Psoas muscle (tissue), 8 donors: ENCODE data around the gene ANTXR1. TPM values are rescaled to one million over a fixed set of nuclear protein-coding genes. Genes with fewer than 3 reads are reported as not detected.

ENCODE experiments used
- ATAC-seq, 4 donors: fragments of 200-7000 bp; cut with Tn5 transposase; one replicate each; pipeline ENCODE4 v1.9.1; 2020; ENCODE audit warnings: moderate library complexity in 3 of 4, mild to moderate bottlenecking in 2 of 4
- DNase-seq, 2 donors: peaks; one replicate each; pipeline ENCODE4 v3.0.0-alpha.2; 2020
- H3K27ac ChIP-seq: fragments of 200-600 bp; one replicate; pipeline ENCODE4 v1.8.0; 2022
- H3K27me3 ChIP-seq, 3 donors: fragments of 200-600 bp in 1 of 3; one replicate each; pipeline versions ENCODE4 v1.6.1 to v1.8.0; 2013 to 2022; ENCODE audit warnings: low read length in 2 of 3, mild to moderate bottlenecking in 2 of 3, moderate library complexity in 1 of 3; ENCODE audit not compliant: insufficient read depth in 3 of 3
- H3K36me3 ChIP-seq, 2 donors: fragments of 200-600 bp in 1 of 2; one replicate each; pipeline versions ENCODE4 v1.6.1 to v1.8.0; 2013 to 2022; ENCODE audit warnings: low read depth in 1 of 2, mild to moderate bottlenecking in 1 of 2, moderate library complexity in 1 of 2; ENCODE audit not compliant: insufficient read depth in 1 of 2
- H3K4me1 ChIP-seq: fragments of 200-600 bp; one replicate; pipeline ENCODE4 v1.8.0; 2022
- H3K4me3 ChIP-seq: fragments of 200-600 bp; one replicate; pipeline ENCODE4 v1.8.0; 2022; ENCODE audit warnings: mild to moderate bottlenecking
- H3K9me3 ChIP-seq: fragments of 200-600 bp; one replicate; pipeline ENCODE4 v1.8.0; 2022
- WGBS, 3 donors: extraction: QIAGEN DNeasy Blood & Tissue Kit; methylation state at CpG; one replicate each; pipeline versions ENCODE4 v1.1.6 to v1.1.7; 2013; 5-methylcytosine and 5-hydroxymethylcytosine counted together
- intact Hi-C, 2 donors: fragments of 100-400 bp; cut with DNase I; formaldehyde crosslinking; loops; one replicate each; pipeline versions ENCODE4 v1.11.0 to v1.14.2; 2022
- polyA plus RNA-seq, 3 donors: library from polyadenylated mRNA; stranded (reverse); fragments of 200-250 nt; gene quantifications; one replicate each; pipeline ENCODE4 v1.2.3, GENCODE V29; 2013
- total RNA-seq, 4 donors: library from RNA; stranded (reverse); fragmentation: NEBNext Ultra II Directional in 2 of 4; extraction: Animal tissue kit (Norgen Biotek cat#: 25700) in 2 of 4; gene quantifications; one replicate each; pipeline versions ENCODE4 v1.2.1 to v1.2.4, GENCODE V29; 2021 to 2023
- TF ChIP-seq, protein P1 (sequence below): fragments of 200-600 bp; IDR thresholded peaks from one replicate; pipeline ENCODE4 v1.8.0; 2022; ENCODE audit warnings: antibody characterized with exemption
- donor health status: healthy with polysubstance abuse.
- donor health status: DM: no; HTN: no; CAD: no; lungs with moderate emphysema.
- donor health status: Bipolar disorder and iron deficiency.
- donor health status: healthy.
- donor health status: DM: yes; HTN: yes; CAD: no.
- donor health status: DM: no; HTN: no; CAD: no.
- donor health status: DM: no; HTN: no; CAD: no.
- donor health status: DM: yes; HTN: yes; CAD: no.

The ANTXR1 gene
- total and polyA plus RNA-seq, 7 donors = 3.7 to 24.3 (median 10.9) TPM

DNA sequence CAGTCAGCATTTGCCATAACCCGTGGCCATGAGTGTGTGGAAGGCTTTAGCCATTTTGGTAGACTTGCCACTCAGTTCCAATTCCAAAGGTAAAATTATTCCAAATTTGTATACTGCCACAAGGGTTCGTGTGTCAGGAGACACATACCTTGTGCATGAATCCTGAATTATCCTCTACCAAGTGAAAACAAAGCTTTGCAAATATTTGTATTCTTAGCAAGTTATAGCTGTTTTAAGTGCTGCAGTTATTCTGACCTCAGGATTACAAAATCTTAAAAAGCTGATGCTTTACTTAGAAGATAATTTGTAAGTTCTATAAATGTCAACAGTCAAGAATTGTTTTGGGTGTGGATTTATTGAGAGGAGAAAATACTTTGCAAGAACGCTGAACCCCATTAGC, 100.6 kb downstream of the ANTXR1 start:
- intact Hi-C loops = no loop called here
- no peak for ATAC-seq
- TF ChIP-seq, protein P1, sequence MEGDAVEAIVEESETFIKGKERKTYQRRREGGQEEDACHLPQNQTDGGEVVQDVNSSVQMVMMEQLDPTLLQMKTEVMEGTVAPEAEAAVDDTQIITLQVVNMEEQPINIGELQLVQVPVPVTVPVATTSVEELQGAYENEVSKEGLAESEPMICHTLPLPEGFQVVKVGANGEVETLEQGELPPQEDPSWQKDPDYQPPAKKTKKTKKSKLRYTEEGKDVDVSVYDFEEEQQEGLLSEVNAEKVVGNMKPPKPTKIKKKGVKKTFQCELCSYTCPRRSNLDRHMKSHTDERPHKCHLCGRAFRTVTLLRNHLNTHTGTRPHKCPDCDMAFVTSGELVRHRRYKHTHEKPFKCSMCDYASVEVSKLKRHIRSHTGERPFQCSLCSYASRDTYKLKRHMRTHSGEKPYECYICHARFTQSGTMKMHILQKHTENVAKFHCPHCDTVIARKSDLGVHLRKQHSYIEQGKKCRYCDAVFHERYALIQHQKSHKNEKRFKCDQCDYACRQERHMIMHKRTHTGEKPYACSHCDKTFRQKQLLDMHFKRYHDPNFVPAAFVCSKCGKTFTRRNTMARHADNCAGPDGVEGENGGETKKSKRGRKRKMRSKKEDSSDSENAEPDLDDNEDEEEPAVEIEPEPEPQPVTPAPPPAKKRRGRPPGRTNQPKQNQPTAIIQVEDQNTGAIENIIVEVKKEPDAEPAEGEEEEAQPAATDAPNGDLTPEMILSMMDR = no peak
- no peak overlapping the region for H3K4me3 ChIP-seq
- no peak for DNase-seq
- H3K27ac ChIP-seq = no peak overlapping the region
- H3K9me3 ChIP-seq = no peaks in the 10 kb centered on the region
- WGBS, 3 donors = 89 to 91% (median 90%) methylated on average over 3 of the region's 3 CpGs
- no peaks in the 10 kb centered on the region for H3K36me3 ChIP-seq
- H3K27me3 ChIP-seq = no peaks in the 10 kb centered on the region
- H3K4me1 ChIP-seq = no peaks in the 10 kb centered on the region

DNA sequence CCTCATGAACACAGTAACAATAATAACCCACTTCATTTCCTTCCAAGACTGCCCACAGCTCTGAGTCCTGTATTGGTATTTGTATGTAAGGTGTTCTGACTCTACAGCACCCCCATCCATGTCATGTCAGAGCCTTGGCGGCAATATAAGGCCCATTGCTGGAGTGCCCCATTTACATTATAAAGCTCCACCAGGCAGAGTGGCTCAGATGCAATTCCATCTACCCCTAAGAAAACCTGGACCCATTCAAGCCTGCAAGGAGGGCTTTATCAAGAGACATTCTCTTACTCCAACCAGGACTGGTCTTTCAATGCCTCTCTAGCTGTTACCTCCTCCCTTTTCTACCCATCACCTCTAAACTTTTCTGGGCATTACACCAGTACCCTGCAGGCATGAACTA, 101.6 kb downstream of the ANTXR1 start:
- ATAC-seq (no peak), DNase-seq (no peak)
- intact Hi-C loops = no loop called here
- Histone ChIP-seq H3K4me3 (no peak overlapping the region), H3K27me3 (no peaks in the 10 kb centered on the region), H3K9me3 (no peaks in the 10 kb centered on the region), H3K36me3 (no peaks in the 10 kb centered on the region), H3K27ac (no peak overlapping the region), H3K4me1 (no peaks in the 10 kb centered on the region)
- 50 to 91% (median 83%) methylated on average over 1 of the region's 1 CpG for WGBS, 3 donors
- TF ChIP-seq, protein P1 = no peak

DNA sequence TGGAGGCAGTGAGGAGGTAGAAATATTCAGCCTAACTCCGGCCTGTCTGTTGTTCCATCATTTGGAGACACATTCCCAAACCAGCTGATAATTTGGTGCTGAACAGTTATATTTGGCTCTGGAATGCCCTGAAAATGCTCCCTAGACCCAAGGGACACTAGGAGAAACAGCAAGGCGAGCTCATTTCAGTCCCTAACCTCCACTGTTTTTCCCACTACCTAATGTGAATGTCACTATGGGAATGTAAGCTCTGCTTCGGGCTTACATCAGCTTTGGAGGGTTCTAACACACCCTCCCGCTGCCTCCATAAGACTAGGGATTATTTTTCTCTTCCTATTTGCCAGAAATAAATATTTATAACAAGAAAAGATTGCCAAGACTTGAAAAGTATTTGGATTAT, 103.5 kb downstream of the ANTXR1 start:
- WGBS, 3 donors = 45 to 66% (median 49%) methylated on average over 4 of the region's 4 CpGs
- H3K4me1 ChIP-seq = no peaks in the 10 kb centered on the region
- no peak overlapping the region for H3K4me3 ChIP-seq
- H3K9me3 ChIP-seq = no peaks in the 10 kb centered on the region
- no peaks in the 10 kb centered on the region for H3K36me3 ChIP-seq
- DNase-seq (no peak), ATAC-seq (no peak)
- intact Hi-C loops = no loop called here
- no peaks in the 10 kb centered on the region for H3K27me3 ChIP-seq
- TF ChIP-seq, protein P1 = no peak
- no peak overlapping the region for H3K27ac ChIP-seq

DNA sequence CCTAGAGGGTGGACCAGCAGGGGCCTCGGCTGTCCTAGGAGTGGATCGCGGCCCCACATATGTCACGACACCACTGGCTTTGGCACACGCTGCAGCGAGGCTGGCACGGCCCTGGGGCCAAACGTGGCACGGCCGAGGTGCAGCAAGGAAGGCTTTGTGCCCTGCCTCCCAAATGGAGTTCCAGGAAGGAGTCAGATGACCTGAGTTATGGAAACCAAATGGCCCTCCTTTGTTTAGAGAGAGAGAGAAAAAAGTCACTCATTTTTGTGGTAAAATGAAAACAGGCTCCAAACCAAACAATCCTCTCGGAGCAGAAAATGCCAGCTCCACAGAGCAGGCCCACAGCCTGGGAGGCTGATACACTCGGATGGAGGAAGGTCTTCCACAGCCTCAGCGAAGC, 105.6 kb downstream of the ANTXR1 start:
- intact Hi-C loops = no loop called here
- no peaks in the 10 kb centered on the region for H3K9me3 ChIP-seq
- no peak overlapping the region for H3K4me3 ChIP-seq
- H3K36me3 ChIP-seq = no peaks in the 10 kb centered on the region
- H3K27me3 ChIP-seq = no peaks in the 10 kb centered on the region
- DNase-seq (no peak), ATAC-seq (no peak)
- H3K4me1 ChIP-seq = no peaks in the 10 kb centered on the region
- TF ChIP-seq, protein P1 = no peak
- H3K27ac ChIP-seq = no peak overlapping the region
- WGBS, 3 donors = 82 to 91% (median 84%) methylated on average over 13 of the region's 13 CpGs

DNA sequence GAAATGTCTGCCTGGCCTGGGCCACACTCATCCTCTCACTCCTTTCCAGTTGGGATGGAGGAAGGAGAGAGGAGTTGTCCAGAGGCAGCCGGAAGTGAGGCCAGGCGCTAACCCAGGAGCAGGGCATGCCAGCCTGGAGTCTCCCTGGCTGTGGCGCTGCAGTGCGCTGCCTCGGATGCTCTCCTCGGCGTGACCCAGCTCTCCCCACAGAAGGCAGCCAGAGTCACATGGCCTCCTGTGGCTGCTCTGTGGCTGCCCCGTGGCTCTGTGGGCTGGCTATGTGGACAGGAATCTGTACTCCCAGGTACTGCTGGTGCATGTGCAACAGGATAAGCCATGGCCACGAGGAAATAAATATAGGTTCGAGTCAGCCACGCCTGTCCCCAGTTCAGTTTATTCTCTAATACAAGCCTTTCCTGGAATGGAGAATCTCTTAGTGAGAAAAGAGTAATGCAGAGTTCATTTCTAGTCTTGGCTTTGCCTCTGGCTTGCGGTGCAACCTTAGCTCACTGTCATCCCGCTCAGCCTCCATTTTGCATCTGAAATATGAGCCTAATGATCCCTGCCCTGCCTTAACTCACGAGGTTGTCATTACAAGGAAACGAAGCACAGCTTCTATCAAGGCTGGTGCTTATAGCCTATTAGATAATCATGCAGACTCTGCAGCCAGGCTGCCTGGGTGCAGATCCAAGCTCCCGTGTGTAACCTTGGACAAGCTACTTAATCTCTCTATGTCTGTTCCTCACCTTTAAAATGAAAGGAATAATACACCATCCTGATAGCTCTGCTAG, 106.3 kb downstream of the ANTXR1 start:
- intact Hi-C loops = no loop called here
- ATAC-seq = no peak
- DNase-seq = no peak
- Histone ChIP-seq H3K27me3 (no peaks in the 10 kb centered on the region), H3K27ac (no peak overlapping the region), H3K36me3 (peaks cover 0 to under 1% of the 10 kb centered on the region in 2 donors), H3K4me3 (no peak overlapping the region), H3K9me3 (no peaks in the 10 kb centered on the region), H3K4me1 (no peaks in the 10 kb centered on the region)
- WGBS, 3 donors = 84 to 86% (median 84%) methylated on average over 16 of the region's 16 CpGs
- TF ChIP-seq, protein P1 = no peak
